Pulmonary artery endothelial cell (primary cell): ENCODE results near the gene SPEF1. TPM values are rescaled to one million over a fixed set of nuclear protein-coding genes. Genes with fewer than 3 reads are reported as not detected.

Source experiments
- DNase-seq: peaks from one replicate; pipeline ENCODE4 v3.0.0-alpha.2; 2011; ENCODE audit warnings: low read depth, low spot score
- total RNA-seq: library from RNA; depleted of rRNA; stranded (reverse); fragments of >200 nt; gene quantifications from 2 replicates; pipeline ENCODE4 v1.2.3, GENCODE V29; 2014

The SPEF1 gene
- total RNA-seq, 1 donor from 2014 or later, result 0.13 TPM

- no peak for DNase-seq
Measured at GRCh38 chr20:3732327-3733118, 48.7 kb downstream of the SPEF1 start, which contains the start of gene HSPA12B. TSS of gene HSPA12B (plus strand) at chr20:3732685. CDS start at chr20:3738675, 5,990 bp downstream.

DNA sequence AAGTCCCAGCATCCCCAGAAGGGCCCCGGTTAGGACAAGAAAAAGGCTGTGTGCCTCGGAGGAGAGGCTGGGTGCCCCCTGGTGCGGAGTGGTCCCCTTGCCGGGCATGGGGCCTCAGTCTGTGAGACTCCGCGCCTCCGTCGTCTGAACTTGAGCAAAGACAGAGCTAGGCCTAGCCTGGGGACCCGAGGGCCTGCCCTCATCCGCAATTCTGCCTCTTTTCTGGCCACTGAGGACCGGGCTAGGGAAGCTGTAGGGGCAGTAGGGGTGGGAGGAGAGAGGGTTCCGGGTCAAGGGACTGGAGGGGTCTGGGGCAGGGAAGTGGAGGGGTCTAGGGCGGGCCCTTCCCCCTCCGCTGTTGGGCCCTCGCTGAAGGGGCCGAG lies 49.3 kb downstream of the SPEF1 start:
- no peak for DNase-seq

GRCh38 chr20:3730803-3731672 lies 50.2 kb downstream of the SPEF1 start:
- DNase-seq, result no peak

DNA sequence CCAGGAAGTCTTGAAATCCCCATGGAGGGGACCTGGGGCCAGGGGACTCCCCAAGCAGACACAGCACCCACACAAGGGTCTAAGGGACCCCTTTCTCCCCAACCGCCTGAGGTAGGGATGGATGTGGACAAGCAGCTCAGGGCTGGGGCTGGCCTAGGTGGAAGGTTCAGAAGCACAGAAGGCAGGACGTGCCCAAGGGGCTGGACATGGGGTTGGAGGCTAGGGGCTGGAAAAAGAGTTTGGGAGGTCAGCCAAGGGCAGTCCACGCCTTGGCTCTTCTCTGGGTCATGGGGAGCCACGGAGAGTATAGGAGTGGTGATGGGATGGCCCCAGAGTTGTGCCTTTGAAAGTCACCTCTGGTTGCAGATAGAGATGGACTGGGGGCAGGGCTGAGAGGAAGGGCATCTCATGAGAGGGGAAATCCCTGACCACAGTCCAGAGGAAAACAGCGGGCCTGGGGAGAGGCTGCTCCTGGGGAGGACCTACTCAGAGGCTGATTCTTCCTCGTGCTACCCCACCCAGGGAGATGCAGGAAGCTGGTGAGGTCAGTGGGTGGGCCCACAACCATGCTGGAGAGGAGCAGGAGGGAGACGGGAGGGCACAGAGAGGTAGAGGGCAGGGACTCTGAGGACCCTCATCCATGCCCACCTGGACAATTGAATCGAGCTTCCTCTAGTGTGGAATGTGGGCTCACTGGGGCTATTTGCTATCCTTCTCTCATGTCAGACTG lies 51.3 kb downstream of the SPEF1 start:
- DNase-seq, result no peak

- DNase-seq, result no peak
Measured at GRCh38 chr20:3729378-3729777, 51.9 kb downstream of the SPEF1 start.

GRCh38 chr20:3728876-3729275 lies 52.4 kb downstream of the SPEF1 start:
- DNase-seq, result no peak

DNA sequence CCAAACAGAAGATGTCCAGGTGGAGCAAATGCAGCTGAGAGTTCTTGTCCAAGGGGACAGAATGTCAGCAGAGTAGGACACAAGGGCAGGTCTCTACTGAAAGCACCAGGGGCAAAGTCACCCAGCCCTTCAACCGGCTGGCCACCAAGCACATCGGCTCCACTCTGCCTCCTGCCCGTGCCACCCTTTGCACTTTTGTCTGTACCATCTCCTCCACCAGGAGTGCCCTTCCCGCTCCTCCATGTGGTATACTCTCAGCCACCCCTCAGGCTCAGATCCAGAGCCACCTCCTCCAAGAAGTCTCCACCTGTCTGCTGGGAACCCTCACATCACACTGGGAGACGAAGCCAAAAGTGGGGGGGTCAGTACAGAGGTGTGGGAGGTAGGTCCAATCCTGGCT lies 52.9 kb downstream of the SPEF1 start:
- no peak for DNase-seq

Other genes starting within 250 kb of the SPEF1 start
- not detected in 2 replicates for gene GFRA4, start 118.0 kb downstream of the SPEF1 start, total RNA-seq
- gene ADAM33, start 99.4 kb downstream of the SPEF1 start, total RNA-seq, result 0.07 TPM in 1 of 2 replicates, not detected in the other
- not detected in 2 replicates for gene SIGLEC1, start 68.8 kb downstream of the SPEF1 start, total RNA-seq
- 4.7 and 7.9 TPM in 2 replicates for gene HSPA12B, start 48.8 kb downstream of the SPEF1 start, total RNA-seq
- gene ADISSP, start 13.7 kb downstream of the SPEF1 start, total RNA-seq, result 33.7 and 38.6 TPM in 2 replicates
- gene CENPB, start 5.3 kb upstream of the SPEF1 start, total RNA-seq, result 99.0 and 118 TPM in 2 replicates
- gene CDC25B, start 14.9 kb upstream of the SPEF1 start, total RNA-seq, result 16.4 and 20.1 TPM in 2 replicates
- 18.6 and 23.0 TPM in 2 replicates for gene AP5S1, start 39.1 kb upstream of the SPEF1 start, total RNA-seq
- 17.1 and 17.5 TPM in 2 replicates for gene MAVS, start 65.4 kb upstream of the SPEF1 start, total RNA-seq
- 44.0 and 51.5 TPM in 2 replicates for gene PANK2, start 107.9 kb upstream of the SPEF1 start, total RNA-seq
- 2.6 and 4.6 TPM in 2 replicates for gene RNF24, start 234.1 kb upstream of the SPEF1 start, total RNA-seq